Activated CD4-positive, alpha-beta T cell treated with anti-CD3 and anti-CD28 coated beads, Interleukin-2, amount 10 ng/mL, durations not matched to agents 7 days and 5 days (primary cell): ENCODE data around the gene HSBP1L1. TPM values are rescaled to one million over a fixed set of nuclear protein-coding genes. Genes with fewer than 3 reads are reported as not detected.

ENCODE experiments used
- CTCF ChIA-PET: fragments of 350-600 bp; sonication (Branson Sonifier 250); formaldehyde crosslinking; loops from one replicate; lab custom pipeline; 2021; ENCODE audit warnings: antibody characterized with exemption; lab: Charles Lee
- POLR2A ChIA-PET: fragments of 350-600 bp; sonication (Branson Sonifier 250); formaldehyde crosslinking; loops from one replicate; lab custom pipeline; 2021; ENCODE audit warnings: antibody characterized with exemption; lab: Charles Lee
- DNase-seq: peaks from one replicate; pipeline ENCODE4 v3.0.0-alpha.2; 2020
- H3K27ac Mint-ChIP-seq: one replicate; pipeline ENCODE4 v1.8.0; 2021; ENCODE audit warnings: mild to moderate bottlenecking, moderate library complexity, mixed read lengths
- H3K27me3 Mint-ChIP-seq: one replicate; pipeline ENCODE4 v1.8.0; 2021; ENCODE audit warnings: mixed read lengths
- H3K36me3 Mint-ChIP-seq: one replicate; pipeline ENCODE4 v1.8.0; 2021; ENCODE audit warnings: low read depth, mixed read lengths
- H3K4me1 Mint-ChIP-seq: one replicate; pipeline ENCODE4 v1.8.0; 2021; ENCODE audit warnings: mixed read lengths
- H3K4me3 Mint-ChIP-seq: one replicate; pipeline ENCODE4 v1.8.0; 2021; ENCODE audit warnings: mild to moderate bottlenecking, moderate library complexity, mixed read lengths
- H3K9me3 Mint-ChIP-seq: one replicate; pipeline ENCODE4 v1.8.0; 2021; ENCODE audit warnings: mixed read lengths
- total RNA-seq, 2 experiments: library from RNA; stranded (reverse); gene quantifications; one replicate each; pipeline ENCODE4 v1.2.3, GENCODE V29; 2021

HSBP1L1 gene
- total RNA-seq, 2 experiments from 2014 or later: 7.2 to 11.5 TPM

- Mint-ChIP-seq H3K4me3 (no peak overlapping the region), H3K36me3 (no peaks in the 10 kb centered on the region), H3K27ac (no peak overlapping the region), H3K9me3 (peaks cover 26% of the 10 kb centered on the region), H3K27me3 (no peaks in the 10 kb centered on the region), H3K4me1 (no peaks in the 10 kb centered on the region)
- CTCF ChIA-PET: interaction anchor here (0.6 kb wide), 1 partner anchor 619 kb away, joined by 3 read pairs; no protein-coding TSS in a partner anchor
- POLR2A ChIA-PET: no interaction called here
- DNase-seq: no peak
These were observed 48.3 kb downstream of the HSBP1L1 start for GRCh38 chr18:80012714-80013113.

Other genes starting within 250 kb of the HSBP1L1 start
- gene KCNG2, start 166.7 kb upstream of the HSBP1L1 start, total RNA-seq: not detected
- 10 to 100 TPM; 28.3 to 34.6 TPM for gene SLC66A2, start 13.0 kb upstream of the HSBP1L1 start, total RNA-seq
- gene TXNL4A, start 23.9 kb downstream of the HSBP1L1 start, total RNA-seq: 100 to 1,000 TPM; 131 TPM
- gene RBFA, start 69.8 kb downstream of the HSBP1L1 start, total RNA-seq: 10 to 100 TPM; 24.2 to 25.0 TPM
- 10 to 100 TPM; 19.4 to 20.3 TPM for gene ADNP2, start 144.6 kb downstream of the HSBP1L1 start, total RNA-seq